Duodenal mucosa (tissue), 2 donors: ENCODE data around the gene THSD8.

ENCODE experiments used
- H3K27ac ChIP-seq: one replicate; pipeline ENCODE4 v1.7.0; 2013; ENCODE audit warnings: low read depth, low read length
- H3K27me3 ChIP-seq, 2 donors: one replicate each; pipeline ENCODE4 v1.7.0; 2013; ENCODE audit warnings: low read length in 2 of 2, control low read depth in 1 of 2; ENCODE audit not compliant: insufficient read depth in 2 of 2, control insufficient read depth in 1 of 2
- H3K36me3 ChIP-seq, 2 donors: one replicate each; pipeline ENCODE4 v1.7.0; 2013; ENCODE audit warnings: low read length in 2 of 2, control low read depth in 1 of 2; ENCODE audit not compliant: insufficient read depth in 2 of 2, control insufficient read depth in 1 of 2
- H3K4me1 ChIP-seq, 2 donors: one replicate each; pipeline ENCODE4 v1.7.0; 2013; ENCODE audit warnings: low read length in 2 of 2, control low read depth in 1 of 2; ENCODE audit not compliant: insufficient read depth in 2 of 2, control insufficient read depth in 1 of 2
- H3K4me3 ChIP-seq, 2 donors: one replicate each; pipeline ENCODE4 v1.7.0; 2013; ENCODE audit warnings: low read length in 2 of 2, low read depth in 1 of 2
- H3K9ac ChIP-seq, 2 donors: one replicate each; pipeline ENCODE4 v1.7.0; 2013; ENCODE audit warnings: low read length in 2 of 2, low read depth in 1 of 2
- H3K9me3 ChIP-seq, 2 donors: one replicate each; pipeline ENCODE4 v1.7.0; 2013; ENCODE audit warnings: low read length in 2 of 2, control low read depth in 1 of 2; ENCODE audit not compliant: control insufficient read depth in 1 of 2

Gene THSD8

DNA sequence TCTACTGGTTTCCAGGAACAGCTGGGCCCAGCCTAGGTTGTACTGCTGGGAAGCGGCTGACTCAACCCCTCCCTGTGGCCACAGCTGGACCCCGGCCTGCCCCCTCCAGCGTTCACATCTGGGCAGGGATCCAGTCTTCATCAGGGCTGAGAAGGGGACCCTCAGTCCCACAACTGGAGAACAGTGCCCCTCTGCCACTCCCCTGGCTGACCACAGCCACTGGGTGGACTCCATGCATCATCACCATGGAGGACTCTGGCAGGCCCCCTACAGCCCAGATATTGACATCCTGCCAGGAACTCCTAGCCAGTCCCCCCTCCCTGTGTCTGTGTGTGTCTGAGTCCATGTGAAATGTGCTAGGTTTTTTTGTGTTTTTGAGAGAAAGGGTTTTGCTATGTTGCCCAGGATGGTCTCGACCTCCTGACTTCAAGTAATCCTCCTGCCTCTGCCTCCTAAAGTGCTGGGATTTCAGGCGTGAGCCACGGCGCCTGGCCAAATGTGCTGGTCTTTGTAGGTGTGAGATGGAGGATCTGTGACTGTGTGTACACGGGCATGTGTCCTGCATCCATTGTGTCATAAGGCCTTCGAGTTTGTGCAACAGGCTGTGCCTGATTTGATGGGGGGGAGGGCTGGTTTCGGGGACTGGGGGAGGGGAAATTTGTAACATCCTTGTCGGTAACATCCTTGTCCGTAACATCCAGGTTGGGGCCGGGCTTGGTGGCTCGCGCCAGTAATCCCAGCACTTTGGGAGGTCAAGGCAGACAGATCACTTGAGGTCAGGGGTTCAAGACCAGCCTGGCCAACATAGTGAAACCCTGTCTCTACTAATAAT is 22.5 kb upstream of the THSD8 start:
- H3K27ac ChIP-seq, result peak overlapping the region; percentile 88
- peaks cover 0 to under 1% of the 10 kb centered on the region in 2 donors for H3K36me3 ChIP-seq
- peak overlapping the region; percentile 82 to 85 for H3K9ac ChIP-seq
- no peaks in the 10 kb centered on the region for H3K27me3 ChIP-seq
- H3K9me3 ChIP-seq, result no peaks in the 10 kb centered on the region
- H3K4me3 ChIP-seq, result peak overlapping the region; percentile 76 to 84
- H3K4me1 ChIP-seq, result peaks cover 44 to 45% of the 10 kb centered on the region in 2 donors

DNA sequence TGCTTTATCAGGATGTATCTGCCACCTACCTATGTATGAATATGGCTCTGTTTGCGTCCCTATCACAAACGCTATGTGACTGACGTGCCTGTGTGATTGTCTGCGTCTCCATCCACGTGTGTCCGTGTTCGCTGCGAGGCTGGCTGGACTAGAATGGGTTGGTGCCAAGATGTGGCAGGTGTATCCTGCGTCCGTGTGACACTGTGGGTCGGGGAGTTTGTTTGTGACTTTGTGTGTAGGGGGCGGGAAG is 19.8 kb upstream of the THSD8 start:
- Histone ChIP-seq H3K4me1 (peaks cover 64 to 69% of the 10 kb centered on the region in 2 donors), H3K36me3 (no peaks in the 10 kb centered on the region), H3K9ac (peak overlapping the region; percentile 65 to 87), H3K27me3 (no peaks in the 10 kb centered on the region), H3K27ac (peak overlapping the region; percentile 90), H3K4me3 (peak overlapping the region; percentile 58 to 70), H3K9me3 (no peaks in the 10 kb centered on the region)

DNA sequence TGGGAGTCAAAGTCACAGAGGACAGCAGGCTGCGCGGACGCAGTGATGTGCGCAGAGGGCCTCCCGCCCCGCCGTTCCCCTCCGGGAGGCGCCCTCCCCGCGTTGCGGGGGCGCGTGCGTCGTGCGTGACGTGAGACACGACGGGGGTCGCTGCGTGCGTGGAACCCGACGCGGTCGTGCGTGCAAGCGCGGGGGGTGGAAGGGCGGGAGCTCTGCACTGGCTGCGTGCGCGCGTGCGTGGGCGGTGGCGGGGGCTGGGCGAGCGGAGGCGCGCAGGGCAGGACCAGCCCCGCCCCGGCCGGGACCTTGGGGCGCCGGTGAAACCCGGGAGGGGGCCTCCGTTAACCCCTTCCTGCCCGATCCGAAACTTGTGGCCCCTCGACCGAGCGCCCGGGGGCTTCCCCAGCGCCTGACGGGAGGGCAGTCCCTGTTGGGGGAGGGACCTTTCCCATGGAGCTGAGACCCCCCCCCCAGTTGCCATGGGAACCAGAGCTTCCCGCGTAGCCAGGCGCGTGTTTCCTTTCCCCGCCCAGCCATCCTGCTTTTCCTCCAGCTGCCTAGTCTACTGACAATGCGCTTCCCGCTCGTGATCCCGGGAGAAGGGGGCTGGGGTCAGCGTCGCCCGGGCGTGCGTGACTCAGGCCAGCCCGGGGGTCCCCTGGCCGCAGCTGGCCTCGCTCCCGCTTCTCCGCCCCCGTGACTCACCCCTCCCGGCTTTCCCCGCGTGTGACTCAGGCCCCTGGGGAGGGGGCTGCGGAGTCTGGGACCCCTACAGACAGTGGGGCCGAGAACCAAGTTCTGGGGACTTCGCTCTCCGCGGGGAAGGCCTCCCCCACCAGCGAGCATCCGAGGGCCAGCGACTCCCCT is 19.2 kb upstream of the THSD8 start:
- Histone ChIP-seq H3K27me3 (no peaks in the 10 kb centered on the region), H3K9ac (peak overlapping the region; percentile 65 to 87), H3K36me3 (no peaks in the 10 kb centered on the region), H3K9me3 (no peaks in the 10 kb centered on the region), H3K4me3 (peak overlapping the region; percentile 58 to 70), H3K27ac (peak overlapping the region; percentile 90), H3K4me1 (peaks cover 67 to 70% of the 10 kb centered on the region in 2 donors)

- H3K9ac ChIP-seq, result peak overlapping the region; percentile 54 to 65
- no peaks in the 10 kb centered on the region for H3K9me3 ChIP-seq
- H3K4me3 ChIP-seq, result peak overlapping the region; percentile 58 to 70
- H3K27ac ChIP-seq, result peak overlapping the region; percentile 90
- H3K27me3 ChIP-seq, result no peaks in the 10 kb centered on the region
- H3K36me3 ChIP-seq, result no peaks in the 10 kb centered on the region
- H3K4me1 ChIP-seq, result peaks cover 74 to 76% of the 10 kb centered on the region in 2 donors
Measured at GRCh38 chr19:12783291-12783848, 18.5 kb upstream of the THSD8 start.

GRCh38 chr19:12783849-12784393 is 17.9 kb upstream of the THSD8 start:
- Histone ChIP-seq H3K9me3 (no peaks in the 10 kb centered on the region), H3K9ac (peak overlapping the region; percentile 20 to 54), H3K27ac (peak overlapping the region; percentile 90), H3K4me1 (peaks cover 74 to 75% of the 10 kb centered on the region in 2 donors), H3K27me3 (no peaks in the 10 kb centered on the region), H3K4me3 (no peak overlapping the region), H3K36me3 (no peaks in the 10 kb centered on the region)

DNA sequence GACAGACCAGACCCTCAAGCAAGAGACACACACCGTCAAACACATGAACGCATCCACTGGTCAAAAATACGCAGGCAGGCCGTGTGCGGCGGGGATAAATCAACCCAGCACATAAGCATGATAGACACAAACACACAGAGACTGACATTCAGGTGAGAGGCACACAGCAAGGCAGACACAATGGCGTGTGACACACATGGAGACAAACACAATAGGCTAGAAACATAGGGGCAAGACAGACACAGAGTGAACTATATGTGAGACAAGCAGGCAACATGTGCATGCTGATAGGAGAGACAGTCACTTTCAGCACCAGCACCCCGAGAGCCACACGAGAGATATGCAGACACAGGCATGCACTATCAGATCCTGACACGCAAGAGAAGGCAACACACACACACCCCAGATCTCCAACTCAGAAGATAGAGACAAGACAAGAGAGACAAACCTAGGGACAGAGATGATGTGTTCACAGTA is 17.4 kb upstream of the THSD8 start:
- Histone ChIP-seq H3K9ac (peak overlapping the region; percentile 12 to 20), H3K9me3 (no peaks in the 10 kb centered on the region), H3K27ac (peak overlapping the region; percentile 90), H3K36me3 (no peaks in the 10 kb centered on the region), H3K27me3 (no peaks in the 10 kb centered on the region), H3K4me1 (peaks cover 74% of the 10 kb centered on the region in 2 donors), H3K4me3 (no peak overlapping the region)

DNA sequence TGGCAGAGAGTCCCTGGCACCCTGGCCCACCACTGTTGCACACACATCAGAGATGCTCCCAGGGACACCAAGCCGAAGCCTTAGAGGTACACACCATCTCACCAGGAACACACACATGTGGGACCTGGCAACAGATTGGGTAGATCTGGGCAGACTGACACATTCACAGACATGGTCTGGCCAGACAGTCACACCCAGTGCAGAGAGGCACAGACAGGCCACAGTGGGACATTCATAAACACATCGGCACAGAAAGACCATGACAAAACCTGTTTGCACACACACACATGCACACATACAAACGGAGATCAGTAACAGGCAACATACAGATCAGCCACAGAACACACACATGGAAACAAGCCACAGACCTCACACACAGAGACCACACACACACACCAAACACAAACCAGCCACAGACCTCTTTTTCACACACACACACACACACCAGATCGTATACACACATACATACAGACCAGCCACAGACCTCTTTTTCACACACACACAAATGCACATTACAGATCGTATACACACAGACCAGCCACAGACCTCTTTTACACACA is 16.9 kb upstream of the THSD8 start:
- H3K4me3 ChIP-seq, result no peak overlapping the region
- H3K9ac ChIP-seq, result peak overlapping the region; percentile 11 to 12
- H3K9me3 ChIP-seq, result no peaks in the 10 kb centered on the region
- H3K4me1 ChIP-seq, result peaks cover 73% of the 10 kb centered on the region in 2 donors
- H3K27me3 ChIP-seq, result no peaks in the 10 kb centered on the region
- peak overlapping the region; percentile 90 for H3K27ac ChIP-seq
- no peaks in the 10 kb centered on the region for H3K36me3 ChIP-seq

GRCh38 chr19:12785431-12786031 is 16.3 kb upstream of the THSD8 start:
- peak overlapping the region; percentile 12 to 42 for H3K9ac ChIP-seq

DNA sequence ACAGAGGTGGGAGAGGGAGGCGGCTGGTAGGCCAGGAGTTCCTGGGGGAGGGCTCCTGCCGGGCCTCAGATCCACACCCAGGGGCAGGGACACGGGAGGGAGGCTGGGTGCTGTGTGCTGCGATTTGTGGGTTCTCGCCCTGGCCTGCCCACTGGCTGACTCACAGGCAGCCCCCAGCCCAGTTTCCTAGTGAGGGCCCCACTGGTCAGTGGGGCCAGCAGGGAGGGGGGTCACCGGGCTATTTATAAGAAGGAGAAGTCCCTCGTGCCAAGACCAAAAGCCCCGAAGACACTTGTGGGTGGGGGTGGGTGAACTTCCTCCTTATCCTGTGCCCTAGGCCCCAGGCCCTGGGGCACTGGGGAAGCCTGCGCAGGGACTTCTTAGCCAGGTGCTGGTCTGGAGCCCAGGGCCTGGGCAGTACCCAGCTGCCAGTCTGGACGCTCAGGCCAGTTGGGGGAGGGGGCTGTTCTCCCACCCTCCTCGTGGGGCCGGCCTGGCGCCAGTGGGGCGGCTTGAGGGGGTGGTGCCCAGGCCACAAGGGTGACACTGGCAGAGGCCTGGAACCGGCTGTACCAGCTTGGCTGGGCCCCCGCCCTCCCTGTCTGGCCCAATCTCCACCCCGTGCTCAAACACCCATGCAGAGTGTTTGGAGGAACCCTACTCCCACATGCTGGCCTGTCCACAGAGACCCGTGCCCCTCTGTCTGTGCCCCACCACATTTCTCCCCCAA is 15.6 kb upstream of the THSD8 start:
- Histone ChIP-seq H3K4me1 (peaks cover 81 to 82% of the 10 kb centered on the region in 2 donors), H3K27me3 (no peaks in the 10 kb centered on the region), H3K4me3 (peak overlapping the region in 1 of 2 donors; percentile 26), H3K9ac (peak overlapping the region; percentile 34 to 42), H3K27ac (peak overlapping the region; percentile 90), H3K9me3 (no peaks in the 10 kb centered on the region), H3K36me3 (no peaks in the 10 kb centered on the region)

More at GRCh38 chr19:12785431-12786031, 16.3 kb upstream of the THSD8 start:
- H3K27ac ChIP-seq, result peak overlapping the region; percentile 90
- H3K27me3 ChIP-seq, result no peaks in the 10 kb centered on the region
- H3K4me3 ChIP-seq, result peak overlapping the region in 1 of 2 donors; percentile 26
- H3K9me3 ChIP-seq, result no peaks in the 10 kb centered on the region
- H3K36me3 ChIP-seq, result no peaks in the 10 kb centered on the region
- peaks cover 76% of the 10 kb centered on the region in 2 donors for H3K4me1 ChIP-seq
